ENCODE results near the gene ADCY3.

The ADCY3 gene

DNA sequence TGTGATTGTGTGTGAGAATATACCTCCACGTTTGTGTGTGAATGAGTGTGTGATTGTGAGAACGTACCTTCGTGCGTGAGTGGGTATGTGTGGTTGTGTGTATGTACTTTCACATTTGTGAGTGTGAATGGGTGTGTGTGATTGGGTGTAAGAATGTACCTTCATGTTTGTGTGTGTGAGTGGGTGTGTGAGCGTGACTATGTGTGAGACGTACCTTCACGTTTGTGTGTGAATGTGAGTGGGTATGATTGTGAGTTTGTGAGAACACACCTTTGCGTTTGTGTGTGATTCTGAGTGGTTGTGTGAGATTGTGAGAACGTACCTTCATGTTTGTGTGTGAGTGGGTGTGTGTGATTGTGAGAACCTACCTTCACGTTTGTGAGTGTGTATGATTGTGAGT, 5.8 kb upstream of the ADCY3 start:
- no peak for DNase-seq (ENCODE audit: low read depth in 2 of 2)

DNA sequence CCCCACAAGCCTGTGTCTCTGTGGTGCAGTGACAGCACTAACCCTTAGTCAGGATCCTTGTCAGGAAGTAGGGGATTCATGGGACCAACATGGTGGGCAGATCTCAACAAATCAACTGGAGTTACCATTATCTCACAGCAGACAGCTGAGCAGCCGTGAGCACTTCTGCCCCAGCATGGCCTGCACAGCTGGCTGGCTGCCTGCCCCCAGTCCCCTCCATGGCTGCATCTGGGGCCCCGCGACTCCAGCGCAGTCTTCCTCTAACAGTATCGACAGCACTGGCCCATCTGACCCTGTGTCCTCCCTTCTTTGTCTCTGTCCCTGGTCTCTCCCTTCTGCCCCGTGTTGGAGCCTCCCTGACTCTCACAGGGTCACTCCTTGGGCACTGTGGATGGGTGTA, 4.7 kb upstream of the ADCY3 start:
- no peak for DNase-seq (ENCODE audit: low read depth in 2 of 2)

DNA sequence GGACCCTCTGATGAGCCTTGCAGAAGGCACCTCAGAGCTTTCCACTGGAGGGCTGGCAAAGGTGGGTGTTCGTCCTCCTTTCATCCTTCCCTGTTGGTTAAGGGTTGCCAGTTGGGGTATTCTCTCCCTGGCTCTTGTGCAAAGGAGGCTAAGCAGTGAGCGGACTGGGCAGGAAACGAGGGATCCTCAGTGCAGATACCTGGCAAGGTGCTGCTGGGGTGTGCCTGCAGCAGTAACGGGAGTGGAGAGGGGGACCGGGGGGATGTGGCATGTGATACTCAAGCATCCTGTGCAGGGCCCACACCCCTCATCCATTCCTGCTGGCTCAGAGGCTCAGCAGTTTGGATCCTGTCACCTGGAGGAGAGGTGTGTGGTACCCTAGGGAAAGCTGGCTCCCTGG, 4.2 kb upstream of the ADCY3 start:
- no peak for DNase-seq (ENCODE audit: low read depth in 2 of 2)

DNA sequence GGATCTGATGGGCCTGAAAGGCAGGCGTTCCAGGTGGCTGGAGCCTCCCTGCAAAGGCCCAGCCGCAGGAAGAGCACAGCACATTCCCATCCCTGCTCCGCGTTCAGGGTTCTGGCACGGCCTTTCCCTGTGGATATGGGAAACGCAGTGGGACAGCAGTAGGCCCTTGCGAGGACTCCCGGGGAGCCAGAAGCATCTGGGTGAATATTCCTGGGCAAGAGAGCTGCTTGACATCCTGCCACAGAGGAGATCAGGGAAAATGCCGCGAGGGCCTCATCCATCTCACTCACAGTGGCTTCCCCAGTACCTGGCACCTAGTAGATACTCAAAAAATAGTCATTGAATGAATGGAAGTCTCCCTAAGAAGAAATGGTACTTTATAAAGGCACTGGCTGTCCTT, 3.1 kb upstream of the ADCY3 start:
- no peak for DNase-seq (ENCODE audit: low read depth in 2 of 2)

DNA sequence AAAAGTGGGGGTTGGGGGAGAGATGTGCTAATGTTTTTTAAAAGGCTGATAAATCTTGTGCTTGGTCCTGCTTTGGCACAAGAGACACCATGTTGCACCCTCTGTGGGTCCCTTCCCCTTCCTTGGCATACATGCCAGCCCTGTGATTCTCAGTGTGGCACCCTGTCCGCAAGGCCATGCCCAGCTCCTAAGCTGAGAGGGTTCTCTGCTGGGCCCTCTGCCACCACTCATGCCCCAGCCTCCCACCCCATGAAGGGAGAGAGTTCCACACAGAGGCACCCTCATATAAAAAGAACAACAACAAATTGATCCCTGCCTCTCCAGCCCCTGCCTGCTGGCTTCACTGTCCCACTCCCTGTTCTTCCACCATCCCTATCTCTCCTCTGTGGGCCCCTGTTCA, 2.5 kb upstream of the ADCY3 start:
- no peak for DNase-seq (ENCODE audit: low read depth in 2 of 2)

DNA sequence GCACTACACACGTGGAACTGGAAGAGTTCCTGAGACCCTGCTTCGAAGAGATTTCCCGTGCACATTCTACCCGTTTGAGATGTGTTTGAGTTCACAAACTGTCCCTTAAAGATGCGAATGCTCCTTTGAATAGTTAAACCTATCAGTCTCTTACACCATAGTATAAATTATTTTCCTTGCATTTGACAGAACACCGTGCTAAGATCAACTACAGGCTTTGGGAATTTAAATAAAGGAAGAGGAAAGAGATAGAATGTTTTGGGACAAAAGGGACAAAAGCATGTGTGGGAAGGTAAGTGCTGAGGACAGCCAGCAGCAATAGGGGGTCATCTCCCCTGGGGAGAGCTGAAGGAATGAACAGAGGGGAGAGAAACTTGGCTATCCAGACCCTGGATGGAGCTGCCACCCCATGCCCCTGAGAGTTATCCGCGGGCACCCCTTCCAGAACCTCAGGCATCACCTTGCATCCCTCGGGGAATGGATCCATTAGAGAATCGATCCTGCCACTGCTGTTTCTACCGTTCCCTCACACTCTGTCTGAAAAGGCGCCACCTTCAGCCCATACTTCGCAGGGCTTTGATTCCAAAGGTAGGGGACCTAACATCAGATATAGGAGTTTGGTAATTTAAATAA, 888 bp upstream of the ADCY3 start:
- no peak for DNase-seq (ENCODE audit: low read depth in 2 of 2)

DNA sequence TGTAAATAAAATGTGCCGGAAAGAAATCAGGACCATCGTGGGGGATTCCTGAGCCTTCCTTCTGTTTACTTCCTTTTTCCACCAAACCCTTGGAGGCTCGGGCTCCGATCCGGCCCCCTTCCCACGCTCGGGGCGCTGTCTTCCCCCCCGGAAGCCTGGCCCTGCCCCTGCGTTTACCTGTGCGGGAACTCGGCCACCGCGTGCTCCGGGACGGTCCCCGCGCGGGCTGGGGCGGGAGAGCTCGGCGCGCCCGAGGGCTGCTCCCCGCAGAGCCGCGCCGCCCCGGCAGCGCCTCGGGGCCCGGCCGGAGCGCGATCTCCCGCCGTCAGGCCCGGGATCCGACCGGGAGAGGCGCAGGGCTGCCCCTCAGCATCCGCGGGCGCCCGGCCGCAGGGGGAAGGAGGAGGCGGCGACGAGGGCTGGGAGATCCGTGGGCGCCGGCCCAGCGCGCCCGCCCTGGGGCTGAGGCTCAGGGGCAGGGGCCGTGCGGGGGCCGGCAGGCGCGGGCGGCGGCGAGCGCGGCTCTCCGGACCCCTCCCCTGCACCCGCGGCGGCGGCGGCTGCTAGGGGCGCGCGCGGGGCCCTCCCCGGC, 435 bp downstream of the ADCY3 start:
- DNase-seq (ENCODE audit: low read depth in 2 of 2) = no peak

DNA sequence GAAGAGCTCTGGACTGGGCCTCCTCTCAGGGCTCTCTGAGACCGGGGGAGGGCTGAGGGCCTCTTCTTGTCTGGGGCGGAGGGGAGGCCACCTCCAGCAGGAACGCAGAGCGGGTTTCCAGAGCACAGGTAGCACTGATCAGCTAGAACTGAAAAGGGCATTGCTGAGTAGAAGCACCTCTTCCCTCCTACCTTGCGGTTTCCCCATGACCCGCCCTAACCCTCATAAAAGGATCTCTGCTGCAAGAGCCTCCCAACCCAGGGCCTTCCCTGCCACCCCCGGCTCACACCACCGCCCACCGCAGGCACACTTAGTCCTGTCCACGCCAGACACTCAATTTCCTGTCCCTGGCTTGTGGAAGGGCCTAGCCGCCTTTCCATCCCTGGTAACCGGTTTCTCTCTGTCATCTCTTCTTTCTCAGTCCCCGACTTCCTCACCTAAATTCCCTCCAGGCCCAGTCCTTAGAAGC, 966 bp downstream of the ADCY3 start:
- peak; percentile 41 to 61 for DNase-seq (ENCODE audit: low read depth in 2 of 2)

DNA sequence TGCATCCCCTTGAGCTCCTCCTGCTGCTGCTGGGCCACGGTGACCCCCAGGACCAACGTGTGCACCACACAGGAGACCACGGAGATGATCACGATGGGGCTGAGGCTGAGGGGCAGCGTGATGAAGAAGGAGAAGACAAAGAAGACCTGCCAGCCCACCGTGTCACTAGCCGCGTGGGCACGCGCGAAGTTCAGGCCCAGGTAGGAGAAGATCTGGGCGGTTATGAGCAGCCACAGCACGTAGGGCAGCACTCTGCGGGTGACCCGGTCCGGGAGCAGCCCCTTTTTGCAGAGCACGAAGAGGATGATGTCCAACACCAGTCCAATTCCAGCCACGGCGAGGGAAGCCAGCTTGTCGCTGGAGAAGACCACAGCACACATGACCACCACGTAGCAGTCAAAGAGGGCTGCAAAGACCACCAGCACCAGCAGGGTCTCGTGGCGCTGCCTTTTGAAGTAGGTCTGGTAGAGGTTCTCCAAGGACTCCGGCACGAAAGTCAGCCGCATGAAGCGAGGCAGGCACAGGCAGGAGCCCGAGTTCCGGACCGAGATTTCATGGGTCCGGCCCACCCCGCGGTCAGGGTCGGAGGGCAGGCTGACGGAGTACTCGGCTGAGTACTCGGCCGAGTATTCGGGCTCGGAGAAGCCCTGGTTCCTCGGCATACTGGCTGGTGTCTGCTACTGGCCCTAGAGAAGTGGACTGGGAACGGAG, 1.6 kb downstream of the ADCY3 start:
- no peak for DNase-seq (ENCODE audit: low read depth in 2 of 2)

DNA sequence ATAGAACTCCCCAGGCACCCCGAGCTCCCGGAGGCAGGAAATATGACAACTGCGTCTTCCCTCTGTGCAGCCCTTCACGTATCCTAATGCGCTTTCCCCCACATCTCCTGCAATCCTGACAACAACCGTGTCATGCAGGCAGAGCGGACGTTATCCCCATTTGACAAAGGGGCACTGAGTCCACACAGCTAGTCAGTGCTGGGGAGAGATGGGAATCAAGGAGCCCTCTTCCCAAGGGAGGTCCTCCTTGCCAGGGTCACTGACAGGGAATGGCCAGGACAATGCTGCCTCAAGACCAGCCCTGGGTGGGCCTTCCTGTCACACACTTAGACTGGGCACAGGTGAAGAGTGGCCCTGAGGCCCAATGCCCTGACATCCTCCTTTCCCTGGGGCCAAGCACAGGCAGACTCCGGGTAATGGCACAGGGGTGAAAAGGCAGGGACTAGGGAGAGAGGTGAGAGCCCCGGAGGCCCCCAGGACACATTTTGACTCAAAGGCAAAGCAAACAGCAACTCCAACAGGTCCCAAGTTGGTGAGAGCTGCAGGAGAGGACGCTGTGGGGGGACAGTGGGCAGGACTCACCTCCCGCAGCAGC, 2.2 kb downstream of the ADCY3 start:
- DNase-seq (ENCODE audit: low read depth in 2 of 2) = no peak

DNA sequence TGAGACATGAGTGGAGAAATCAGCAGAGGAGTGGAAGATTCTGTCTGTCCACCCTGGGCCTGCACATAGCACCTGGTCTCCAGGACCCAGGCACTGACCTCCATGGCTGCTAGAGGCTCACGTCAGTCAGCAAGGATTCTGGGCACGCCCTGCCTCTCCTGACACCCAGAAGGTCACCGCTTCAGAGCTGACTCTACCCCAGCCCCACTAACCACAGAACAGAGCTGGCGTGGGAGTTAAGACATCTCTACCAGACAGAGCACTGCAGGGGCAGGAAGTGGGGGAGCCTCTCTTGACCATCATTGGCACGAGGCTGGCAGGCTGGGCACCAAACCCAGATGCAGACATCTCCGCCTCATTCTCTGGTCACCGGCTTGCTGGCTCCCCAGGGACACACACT, 3.0 kb downstream of the ADCY3 start:
- no peak for DNase-seq (ENCODE audit: low read depth in 2 of 2)

DNA sequence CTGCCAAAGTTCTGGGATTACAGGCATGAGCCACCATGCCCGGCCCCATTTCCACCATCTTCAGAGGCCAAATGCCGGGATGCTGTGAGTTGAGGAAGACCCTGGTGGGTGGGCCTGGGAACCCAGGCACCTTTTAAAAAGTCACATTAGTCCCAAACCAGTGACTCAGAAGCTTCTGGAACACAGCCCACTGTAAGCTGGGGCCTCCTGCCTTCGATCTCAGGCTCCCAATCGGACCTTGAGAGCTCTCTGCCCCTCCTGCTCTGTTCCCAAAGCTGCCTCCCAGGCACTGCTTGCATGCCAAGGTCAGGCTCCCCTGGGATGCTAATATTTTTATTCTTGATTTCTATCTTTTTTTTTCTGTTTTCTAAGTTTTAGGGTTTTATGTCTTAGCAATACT, 4.2 kb downstream of the ADCY3 start:
- no peak for DNase-seq (ENCODE audit: low read depth in 2 of 2)

DNA sequence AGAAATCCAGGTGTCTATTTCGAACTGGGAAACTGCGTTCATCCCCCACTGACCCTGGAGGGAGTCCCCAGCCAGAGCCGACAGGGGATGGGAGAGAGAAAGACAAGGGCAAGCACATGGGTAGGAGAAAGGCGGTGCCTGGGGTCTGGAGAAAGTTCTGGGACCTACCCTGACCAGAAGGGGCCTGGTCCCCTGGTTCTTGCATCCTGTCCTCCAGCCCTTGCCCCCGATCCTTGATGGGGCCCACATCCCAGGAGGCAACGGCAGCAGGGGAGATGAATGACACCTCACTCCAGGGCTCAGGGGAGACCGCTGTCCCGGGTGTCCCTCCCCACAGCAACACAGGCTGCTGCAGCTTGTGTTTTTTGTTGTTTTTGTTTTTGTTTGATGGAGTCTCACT, 4.9 kb downstream of the ADCY3 start:
- DNase-seq (ENCODE audit: low read depth in 2 of 2) = no peak

DNA sequence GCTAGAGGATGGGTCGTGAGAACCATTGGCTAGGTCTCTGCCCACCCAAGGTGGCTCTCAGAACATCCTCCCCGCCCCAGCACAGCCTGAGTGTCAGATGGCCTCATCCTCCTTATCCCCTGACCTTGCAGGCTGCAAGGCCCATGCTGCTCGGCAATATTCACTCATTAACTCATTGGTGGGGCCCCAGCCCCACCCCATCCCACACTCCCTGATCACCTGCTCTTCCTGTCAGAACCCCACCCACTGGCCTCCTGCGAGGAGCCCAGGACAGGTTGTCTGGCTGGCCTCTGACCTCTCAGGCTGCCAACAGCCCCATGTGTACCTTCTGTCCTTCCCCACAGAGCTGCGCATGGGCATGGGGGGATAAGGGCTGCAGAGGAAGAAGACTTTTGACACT, 5.3 kb downstream of the ADCY3 start:
- DNase-seq (ENCODE audit: low read depth in 2 of 2) = no peak

DNA sequence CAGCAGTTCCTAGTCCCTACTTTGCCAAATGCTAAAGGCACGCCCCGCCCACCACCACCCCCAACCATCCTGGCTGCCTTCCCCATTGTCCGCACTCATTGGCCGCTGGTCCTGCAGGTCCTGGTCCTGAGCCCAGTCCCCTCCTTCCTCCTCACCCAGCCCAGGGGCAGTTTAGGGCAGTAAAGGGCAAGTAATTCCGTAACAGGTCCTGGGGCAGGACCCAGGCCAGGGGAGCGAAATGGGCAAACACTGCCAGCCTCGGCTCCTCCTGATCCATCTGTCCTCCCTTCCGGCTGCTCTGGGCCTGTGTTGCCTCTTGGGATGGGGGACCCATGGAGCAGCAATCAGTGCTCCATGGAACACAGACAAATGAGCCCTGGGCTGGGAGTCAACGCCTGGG, 6.1 kb downstream of the ADCY3 start:
- no peak for DNase-seq (ENCODE audit: low read depth in 2 of 2)

DNA sequence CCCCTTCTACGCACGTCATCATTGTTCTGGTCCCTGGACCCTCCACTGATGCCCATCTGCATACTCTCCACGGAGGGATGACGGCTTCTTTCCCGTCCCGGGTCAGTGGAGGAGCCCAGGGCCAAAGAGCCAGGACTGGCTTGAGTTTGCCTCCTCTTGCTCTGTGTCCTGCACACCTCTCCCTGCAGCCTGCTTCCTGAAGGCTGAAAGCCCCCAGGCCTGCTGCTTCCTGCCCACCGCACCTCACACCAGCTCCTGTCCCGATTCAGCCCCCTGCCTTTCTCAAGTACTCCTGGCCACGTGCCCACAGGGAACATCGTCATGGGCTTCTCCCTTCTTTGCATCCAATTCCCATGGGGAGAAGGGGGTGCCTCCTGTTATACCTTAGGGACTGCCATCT, 7.1 kb downstream of the ADCY3 start:
- no peak for DNase-seq (ENCODE audit: low read depth in 2 of 2)

DNA sequence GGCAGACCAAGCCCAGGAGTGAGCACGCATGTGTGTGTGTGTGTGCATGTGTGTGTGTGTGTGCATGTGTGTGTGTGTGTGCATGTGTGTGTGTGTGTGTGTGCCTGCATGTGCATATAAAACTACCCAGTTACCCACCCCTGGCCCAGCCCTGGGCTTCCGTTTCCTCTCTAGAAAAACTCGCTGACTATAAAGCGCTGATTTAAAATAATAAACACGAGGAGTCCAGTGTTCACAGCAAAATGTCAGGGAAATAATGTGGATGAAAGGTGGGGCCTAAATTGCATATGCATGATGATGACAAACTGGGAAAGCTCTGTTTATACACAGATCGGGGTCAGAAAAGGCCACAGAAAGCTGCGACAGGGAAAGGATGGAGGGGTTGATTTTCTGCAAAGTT, 7.5 kb downstream of the ADCY3 start:
- DNase-seq (ENCODE audit: low read depth in 2 of 2) = no peak

DNA sequence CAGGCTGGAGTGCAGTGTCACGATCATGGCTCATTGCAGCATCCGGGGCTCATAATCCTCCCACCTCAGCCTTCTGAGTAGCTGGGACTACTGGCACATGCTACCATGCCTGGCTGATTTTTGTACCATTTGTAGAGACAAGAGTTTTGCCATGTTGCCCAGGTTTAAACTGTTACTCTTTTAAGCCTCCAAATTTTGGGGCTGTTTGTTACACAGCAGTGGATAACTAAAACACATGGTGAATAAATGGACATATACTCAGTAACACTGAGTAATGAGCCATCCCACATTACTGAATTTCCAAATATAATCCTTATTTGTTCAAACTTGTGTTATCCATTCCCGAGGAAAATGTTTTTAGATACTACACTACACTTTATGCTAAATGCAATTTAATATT, 9.8 kb downstream of the ADCY3 start:
- no peak for DNase-seq (ENCODE audit: low read depth in 2 of 2)

DNA sequence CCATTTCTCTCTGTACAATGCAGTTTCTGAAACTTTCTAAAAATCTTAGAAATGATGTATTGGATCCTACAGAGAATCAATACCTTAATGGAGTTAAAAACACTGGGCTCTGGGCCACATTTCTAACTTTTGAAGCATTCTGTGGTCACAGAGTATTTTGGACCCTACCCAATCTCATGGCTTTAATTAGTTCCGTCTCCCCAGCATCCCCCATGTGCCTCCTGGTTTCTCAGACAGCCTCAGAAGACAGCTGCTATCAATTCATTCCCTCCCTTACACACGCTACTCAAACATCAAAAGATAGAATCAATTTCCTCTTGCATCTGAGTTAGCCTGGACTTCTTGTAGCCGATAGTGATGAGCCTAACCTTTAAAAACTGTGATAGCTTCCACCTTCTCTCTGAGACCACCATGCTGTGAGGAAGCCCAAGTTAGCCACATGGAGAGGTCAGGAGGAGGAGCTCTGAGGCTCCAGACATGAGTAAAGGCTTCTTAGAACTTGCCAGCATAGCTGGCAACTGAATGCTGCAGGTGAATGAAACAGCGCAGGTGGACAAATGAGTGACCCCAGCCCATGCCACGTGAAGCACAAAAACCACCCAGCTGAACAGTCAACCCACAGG, 10.4 kb downstream of the ADCY3 start:
- no peak for DNase-seq (ENCODE audit: low read depth in 2 of 2)

DNA sequence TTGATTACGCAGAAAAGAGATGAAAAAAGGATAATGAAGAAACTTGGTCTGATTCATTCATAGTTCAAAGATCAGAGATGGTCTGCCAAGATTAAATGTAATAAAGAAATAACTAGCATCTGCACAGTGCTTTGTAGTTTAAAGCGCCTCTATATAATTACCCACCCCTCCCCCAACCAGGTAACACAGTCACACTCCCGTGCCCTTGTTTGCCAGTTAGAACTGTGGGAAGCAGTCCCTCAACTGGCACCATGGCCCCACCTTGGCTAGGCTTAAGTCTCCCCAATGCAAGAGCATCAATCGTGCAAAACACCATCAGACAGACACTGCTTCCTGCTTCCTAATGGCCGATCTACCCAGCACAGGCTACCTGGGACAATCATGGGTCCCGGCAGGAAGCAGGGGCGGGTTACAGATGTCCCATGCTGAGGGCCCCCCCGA, 11.6 kb downstream of the ADCY3 start:
- DNase-seq (ENCODE audit: low read depth in 2 of 2) = no peak

DNA sequence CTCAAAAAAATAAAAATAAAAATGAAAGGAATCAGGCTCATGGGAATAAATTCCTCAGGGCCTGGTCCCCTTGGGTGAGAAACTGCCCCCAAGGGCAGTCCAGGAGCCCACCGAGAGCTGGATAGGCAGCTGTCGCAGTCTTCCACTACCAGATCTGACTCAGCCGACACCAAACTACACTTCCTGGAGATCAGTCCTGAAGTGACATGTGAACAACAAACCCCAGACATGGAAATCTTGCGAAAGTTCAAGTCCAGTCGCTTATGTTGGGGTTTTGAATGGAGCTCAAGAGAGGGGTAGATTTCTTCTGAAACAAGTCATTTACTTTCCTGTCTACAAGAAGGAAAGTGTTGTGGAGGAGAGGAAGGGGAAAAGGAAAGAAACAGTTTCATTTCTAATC, 12.9 kb downstream of the ADCY3 start:
- no peak for DNase-seq (ENCODE audit: low read depth in 2 of 2)

DNA sequence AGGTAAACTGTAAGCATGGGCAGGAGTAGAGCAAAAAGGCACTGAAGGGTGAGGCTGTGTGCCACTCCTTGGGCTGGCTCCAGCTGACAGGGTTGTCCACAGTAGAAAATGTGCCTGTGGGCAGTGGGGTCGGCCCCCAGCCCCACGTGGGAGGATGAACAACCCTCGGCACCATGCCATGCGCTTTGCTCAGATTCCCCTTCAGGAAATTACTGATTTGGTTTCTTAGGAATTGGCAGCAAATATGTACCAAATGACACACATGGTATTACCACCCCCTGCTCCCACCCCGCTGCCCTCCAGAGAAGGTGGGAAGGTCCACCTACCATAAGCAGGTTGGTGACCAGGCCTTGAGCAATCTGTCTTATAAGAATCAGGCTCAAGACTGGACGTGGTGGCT, 13.6 kb downstream of the ADCY3 start:
- DNase-seq (ENCODE audit: low read depth in 2 of 2) = no peak

Data from stimulated activated CD8-positive, alpha-beta memory T cell treated with anti-CD3 and anti-CD28 coated beads, Interleukin-7, amount 100 ng/mL, for 4 hours (primary cell).